NCI-H69 (cell line): Measurements from ENCODE around the gene HNRNPC.
"Not testable (repeated sequence)": the region's sequence is repeated elsewhere in the genome, so short reads cannot be mapped to it uniquely, and the experiment has no call there.

ENCODE experiments used
- DNase-seq: peaks from one replicate; lab custom pipeline; 2025; lab: John Stamatoyannopoulos, UW

The HNRNPC gene

GRCh38 chr14:21191809-21192446 lies 77.3 kb downstream of the HNRNPC start:
- DNase-seq = peak; percentile 93

DNA sequence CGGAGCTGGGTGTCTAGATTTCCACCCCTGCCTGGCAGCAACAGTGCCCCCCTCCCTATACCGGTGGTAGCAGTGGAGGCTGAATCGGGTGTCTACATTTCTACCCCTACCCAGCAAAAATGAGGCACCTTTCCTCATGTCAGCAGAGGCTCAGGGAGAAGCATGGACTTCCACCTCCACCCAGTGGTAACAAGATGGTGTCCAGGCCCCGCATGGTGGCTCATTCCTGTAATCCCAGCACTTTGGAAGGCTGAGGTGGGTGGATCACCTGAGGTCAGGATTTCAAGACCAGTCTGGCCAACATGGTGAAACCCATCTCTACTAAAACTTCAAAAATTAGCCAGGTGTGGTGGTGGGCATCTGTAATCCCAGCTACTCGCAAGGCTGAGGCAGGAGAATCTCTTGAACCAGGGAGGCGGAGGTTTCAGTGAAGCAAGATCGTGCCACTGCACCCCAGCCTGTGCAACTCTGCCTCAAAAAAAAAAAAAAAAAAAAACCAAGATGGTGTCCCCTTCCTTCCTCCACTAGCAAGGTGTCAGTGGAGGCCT lies 77.9 kb downstream of the HNRNPC start:
- peak; percentile 48 for DNase-seq

DNA sequence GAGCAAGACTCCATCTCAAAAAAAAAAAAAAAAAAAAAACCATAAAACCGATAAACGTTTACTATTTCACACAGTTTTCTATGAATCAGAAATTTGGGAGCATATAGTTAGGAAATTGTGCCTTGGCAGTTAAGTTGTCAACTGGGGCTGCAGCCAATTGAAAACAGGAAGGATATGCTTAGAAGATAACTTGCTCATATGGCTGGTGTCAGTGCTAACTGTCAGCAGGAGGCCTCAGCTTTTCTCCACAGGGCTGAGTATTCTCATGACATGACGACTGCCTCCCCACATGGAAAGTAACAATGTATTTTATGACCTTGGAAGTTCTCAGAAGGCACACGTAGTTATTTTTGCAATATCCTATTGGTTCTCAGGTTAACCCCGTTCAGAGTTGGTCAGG lies 83.8 kb downstream of the HNRNPC start:
- DNase-seq = no peak

DNA sequence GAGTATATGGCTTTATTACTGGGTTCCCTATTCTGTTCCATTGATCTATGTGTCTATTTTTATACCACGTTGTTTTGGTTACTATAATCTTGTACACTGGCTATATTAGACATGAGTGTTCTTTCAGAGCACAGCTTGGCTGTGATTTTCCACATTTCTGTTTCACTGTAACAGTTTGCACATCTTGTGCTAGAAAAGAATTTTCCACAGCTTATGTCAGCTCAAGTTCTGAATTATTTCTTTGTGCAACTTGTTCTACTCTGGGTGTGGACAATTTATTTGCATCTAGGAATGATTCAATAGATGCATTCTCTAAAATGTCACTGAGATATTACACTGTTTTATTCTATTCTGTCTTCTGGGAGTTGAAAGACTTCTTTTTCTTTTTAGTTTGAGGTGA lies 85.0 kb downstream of the HNRNPC start:
- DNase-seq = no peak

DNA sequence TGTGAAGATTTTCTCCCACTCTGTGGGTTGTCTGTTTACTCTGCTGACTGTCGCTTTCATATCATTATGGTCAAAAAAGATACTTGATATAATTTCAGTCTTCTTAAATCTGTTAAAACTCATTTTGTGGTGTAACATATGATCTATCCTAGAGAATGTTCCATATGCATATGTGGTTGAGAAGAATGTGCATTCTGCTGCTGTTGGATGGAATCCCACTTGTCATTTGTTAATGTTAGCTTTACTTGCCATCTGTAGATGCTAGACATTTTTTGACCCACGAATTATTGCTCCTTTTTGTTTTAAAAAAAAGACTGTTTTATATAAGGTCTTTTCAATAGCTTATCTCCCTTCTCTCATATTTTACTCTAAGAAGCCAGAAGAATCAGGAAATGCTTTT lies 87.1 kb downstream of the HNRNPC start:
- DNase-seq = no peak

DNA sequence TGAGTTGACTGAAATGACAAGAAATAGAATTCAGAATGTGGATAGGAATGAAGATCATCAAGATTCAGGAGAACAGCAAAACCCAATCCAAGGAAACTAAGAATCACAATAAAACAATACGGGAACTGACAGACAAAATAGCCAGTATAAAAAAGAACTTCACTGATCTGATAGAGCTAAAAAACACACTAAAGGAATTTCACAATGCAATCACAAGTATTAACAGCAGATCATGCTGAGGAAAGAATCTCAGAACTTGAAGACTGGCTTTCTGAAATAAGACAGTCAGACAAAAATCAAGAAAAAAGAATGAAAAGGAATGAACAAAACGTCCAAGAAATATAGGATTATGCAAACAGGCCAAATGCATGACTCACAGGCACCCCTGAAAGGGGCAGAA lies 98.1 kb downstream of the HNRNPC start:
- no peak for DNase-seq

DNA sequence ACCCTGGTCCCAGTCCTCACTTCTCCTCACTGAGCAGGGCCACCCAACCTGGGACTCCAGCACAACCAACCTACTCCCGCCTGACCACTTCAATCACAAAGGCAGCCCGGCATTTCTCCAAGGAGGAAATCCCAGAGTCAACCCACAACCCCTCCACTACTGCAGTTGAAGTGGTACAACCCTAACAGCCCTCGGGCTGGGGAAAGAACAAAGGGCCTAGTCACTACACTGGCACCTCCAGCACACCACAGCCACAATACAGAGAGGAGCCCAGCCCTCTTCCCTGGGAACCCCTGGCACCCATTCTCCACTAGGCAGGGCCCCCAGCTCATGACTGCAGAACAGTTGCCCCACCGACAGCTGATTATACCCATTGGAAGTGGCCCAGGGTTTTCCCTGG lies 99.7 kb downstream of the HNRNPC start:
- DNase-seq = no peak

DNA sequence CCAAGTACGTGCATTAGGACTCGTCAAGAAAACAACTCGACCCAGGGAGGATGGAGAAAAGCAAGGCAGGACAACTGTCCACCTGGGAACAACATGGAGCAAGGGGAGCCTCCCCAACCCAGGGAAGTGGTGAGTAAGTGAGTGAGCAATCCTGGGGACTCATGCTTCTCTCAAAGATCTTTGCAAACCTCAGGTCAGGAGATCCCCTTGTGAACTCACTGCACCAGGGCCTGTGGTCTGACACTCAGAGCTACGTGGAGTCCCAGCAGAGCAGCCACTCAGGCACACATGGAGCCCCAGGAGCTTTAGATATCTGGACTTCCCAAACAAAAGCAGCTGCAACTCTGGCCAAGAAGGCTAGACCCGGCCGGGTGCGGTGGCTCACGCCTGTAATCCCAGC lies 101.2 kb downstream of the HNRNPC start:
- DNase-seq = no peak

- DNase-seq = not testable (repeated sequence)
Observed at GRCh38 chr14:21165670-21166069, 103.6 kb downstream of the HNRNPC start.

GRCh38 chr14:21165002-21165605 lies 104.1 kb downstream of the HNRNPC start:
- not testable (repeated sequence) for DNase-seq

- DNase-seq = no peak
Observed at GRCh38 chr14:21163871-21164291, 105.4 kb downstream of the HNRNPC start.

DNA sequence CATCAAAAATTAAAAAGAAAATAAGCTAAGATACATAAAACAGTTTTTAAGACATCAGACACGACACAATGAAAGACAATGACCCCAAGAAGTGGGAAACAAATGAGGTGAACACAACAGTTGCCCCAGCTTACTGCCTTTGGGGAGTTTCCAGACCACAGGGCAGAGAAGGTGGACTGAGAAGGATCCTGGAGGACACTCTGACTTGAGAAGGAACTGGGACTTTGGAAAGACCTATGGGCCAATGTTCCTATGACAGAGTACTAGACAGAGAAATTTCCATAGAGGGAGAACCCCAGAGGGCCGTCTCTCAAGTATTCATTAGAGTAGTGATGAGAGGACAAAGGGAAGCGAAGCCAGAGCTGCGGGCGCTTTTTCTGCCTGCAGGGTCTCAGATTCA lies 107.2 kb downstream of the HNRNPC start:
- no peak for DNase-seq

DNA sequence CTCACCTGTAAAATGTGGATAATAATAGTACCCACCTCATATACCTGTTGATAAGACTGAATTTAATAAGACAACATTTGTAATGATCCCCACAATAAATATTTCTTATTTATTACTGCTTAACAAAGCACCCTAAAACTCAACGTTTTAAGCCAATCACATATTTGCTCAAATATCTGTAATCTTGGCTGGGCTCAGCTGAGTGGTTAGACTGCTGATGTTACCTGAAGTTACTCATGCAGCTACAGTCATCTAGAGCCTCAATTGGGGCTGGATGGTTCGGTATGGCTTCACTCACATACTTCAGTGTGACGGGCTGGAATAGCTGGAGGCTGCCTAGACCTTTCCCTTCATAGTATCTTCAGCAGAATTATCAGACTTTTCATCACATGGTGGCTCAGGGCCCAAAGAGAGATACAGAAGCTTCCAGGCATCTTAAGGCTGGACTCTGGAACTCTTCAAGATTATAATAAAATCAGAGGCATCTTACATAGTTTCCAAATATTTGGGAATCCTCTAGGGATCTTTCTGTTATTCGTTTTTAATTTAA lies 109.1 kb downstream of the HNRNPC start:
- DNase-seq = no peak
